ENCODE data around the gene TCF7L1.
"Not testable (repeated sequence)": the region's sequence is repeated elsewhere in the genome, so short reads cannot be mapped to it uniquely, and the experiment has no call there.

The TCF7L1 gene

GRCh38 chr2:85326406-85327159 lies 193.4 kb downstream of the TCF7L1 start:
- no peak for DNase-seq (ENCODE audit: low spot score)

- DNase-seq (ENCODE audit: low spot score): peak; percentile 57
These were observed 194.1 kb downstream of the TCF7L1 start for GRCh38 chr2:85327160-85327821.

GRCh38 chr2:85327822-85328617 lies 194.8 kb downstream of the TCF7L1 start, which contains the start of gene TGOLN2:
TGOLN2 (minus strand) TSS chr2:85327989; CDS start chr2:85327962, 27 bp downstream.
- peak; percentile 99 for DNase-seq (ENCODE audit: low spot score)

- DNase-seq (ENCODE audit: low spot score): no peak
These were observed 196.0 kb downstream of the TCF7L1 start for GRCh38 chr2:85329181-85329651.

- not testable (repeated sequence) for DNase-seq (ENCODE audit: low spot score)
These were observed 196.5 kb downstream of the TCF7L1 start for GRCh38 chr2:85329701-85330100.

- no peak for DNase-seq (ENCODE audit: low spot score)
These were observed 197.8 kb downstream of the TCF7L1 start for GRCh38 chr2:85330839-85331636.

- not testable (repeated sequence) for DNase-seq (ENCODE audit: low spot score)
These were observed 200.7 kb downstream of the TCF7L1 start for GRCh38 chr2:85333877-85334276.

GRCh38 chr2:85334928-85335327 lies 201.7 kb downstream of the TCF7L1 start:
- DNase-seq (ENCODE audit: low spot score): no peak

- peak; percentile 32 for DNase-seq (ENCODE audit: low spot score)
These were observed 207.1 kb downstream of the TCF7L1 start for GRCh38 chr2:85340034-85340892.

GRCh38 chr2:85341269-85342029 lies 208.3 kb downstream of the TCF7L1 start:
- DNase-seq (ENCODE audit: low spot score): no peak

GRCh38 chr2:85342156-85342555 lies 209.0 kb downstream of the TCF7L1 start:
- DNase-seq (ENCODE audit: low spot score): no peak

- not testable (repeated sequence) for DNase-seq (ENCODE audit: low spot score)
These were observed 210.2 kb downstream of the TCF7L1 start for GRCh38 chr2:85343207-85343895.

GRCh38 chr2:85344356-85344954 lies 211.3 kb downstream of the TCF7L1 start:
- DNase-seq (ENCODE audit: low spot score): no peak

GRCh38 chr2:85347599-85347998 lies 214.4 kb downstream of the TCF7L1 start:
- DNase-seq (ENCODE audit: low spot score): no peak

- DNase-seq (ENCODE audit: low spot score): peak; percentile 45
These were observed 220.7 kb downstream of the TCF7L1 start for GRCh38 chr2:85353876-85354285.

- peak; percentile 99 for DNase-seq (ENCODE audit: low spot score)
These were observed 221.3 kb downstream of the TCF7L1 start, which contains the start of the genes ELMOD3 and RETSAT for GRCh38 chr2:85354286-85355072. ELMOD3 (plus strand) TSS chr2:85354769; CDS start chr2:85357199, 2,430 bp downstream. RETSAT (minus strand) TSS chr2:85354528; CDS start chr2:85354507, 21 bp downstream.

GRCh38 chr2:85355073-85355410 lies 221.8 kb downstream of the TCF7L1 start:
- DNase-seq (ENCODE audit: low spot score): no peak

- no peak for DNase-seq (ENCODE audit: low spot score)
These were observed 222.3 kb downstream of the TCF7L1 start for GRCh38 chr2:85355521-85355920.
